HepG2 (cell line): ENCODE data around the gene DZANK1. TPM values are rescaled to one million over a fixed set of nuclear protein-coding genes. Genes with fewer than 3 reads are reported as not detected.

Source experiments
- ETV6 ChIP-seq: sonication (generic); formaldehyde crosslinking; conservative IDR thresholded peaks from 2 replicates; pipeline ENCODE4 v1.4.0; 2020; ENCODE audit warnings: missing genetic modification reagents
- HNF1B ChIP-seq: sonication (generic); formaldehyde crosslinking; IDR thresholded peaks from 2 replicates; pipeline ENCODE4 v1.5.1; 2020; ENCODE audit warnings: mild to moderate bottlenecking, moderate library complexity, missing genetic modification reagents
- ISX ChIP-seq: sonication (generic); formaldehyde crosslinking; conservative IDR thresholded peaks from 2 replicates; pipeline ENCODE4 v1.5.0; 2020; ENCODE audit warnings: missing genetic modification reagents
- KDM5A ChIP-seq: fragments of 200-600 bp; sonication (generic); IDR thresholded peaks from 2 replicates; pipeline ENCODE4 v1.7.0; 2018; ENCODE audit warnings: antibody characterized with exemption, mild to moderate bottlenecking, low read length, borderline replicate concordance
- KLF13 ChIP-seq: sonication (generic); formaldehyde crosslinking; IDR thresholded peaks from 2 replicates; pipeline ENCODE4 v1.4.0; 2020; ENCODE audit warnings: mild to moderate bottlenecking, missing genetic modification reagents
- KLF9 ChIP-seq: IDR thresholded peaks from 2 replicates; pipeline ENCODE4 v1.6.1; 2016; ENCODE audit warnings: low read depth
- MTF2 ChIP-seq: sonication (generic); formaldehyde crosslinking; IDR thresholded peaks from 2 replicates; pipeline ENCODE4 v1.5.0; 2020; ENCODE audit warnings: missing genetic modification reagents, borderline replicate concordance
- NKX3-1 ChIP-seq: sonication (generic); formaldehyde crosslinking; IDR thresholded peaks from 2 replicates; pipeline ENCODE4 v1.5.0; 2020; ENCODE audit warnings: missing genetic modification reagents
- POLR2A ChIP-seq, 2 experiments: IDR thresholded peaks; 2 replicates each; pipeline ENCODE4 v1.6.1; 2011; ENCODE audit warnings: low read depth in 2 of 2, low read length in 2 of 2, mild to moderate bottlenecking in 1 of 2, moderate library complexity in 1 of 2; ENCODE audit not compliant: insufficient read depth in 1 of 2
- RBAK ChIP-seq: sonication (generic); formaldehyde crosslinking; IDR thresholded peaks from 2 replicates; pipeline ENCODE4 v1.5.1; 2020; ENCODE audit warnings: mild to moderate bottlenecking, missing genetic modification reagents
- RXRA ChIP-seq: sonication (generic); formaldehyde crosslinking; IDR thresholded peaks from 2 replicates; pipeline ENCODE4 v1.5.1; 2020; ENCODE audit warnings: missing genetic modification reagents
- SAFB2 ChIP-seq: sonication (generic); formaldehyde crosslinking; IDR thresholded peaks from 2 replicates; pipeline ENCODE4 v1.5.1; 2020; ENCODE audit warnings: missing genetic modification reagents, low read depth, mild to moderate bottlenecking, borderline replicate concordance
- SIX4 ChIP-seq: sonication (generic); formaldehyde crosslinking; IDR thresholded peaks from 2 replicates; pipeline ENCODE4 v1.4.0; 2020; ENCODE audit warnings: missing genetic modification reagents
- TBP ChIP-seq: sonication (generic); formaldehyde crosslinking; IDR thresholded peaks from 2 replicates; pipeline ENCODE4 v1.5.0; 2020; ENCODE audit warnings: missing genetic modification reagents
- ZNF17 ChIP-seq: sonication (generic); formaldehyde crosslinking; IDR thresholded peaks from 2 replicates; pipeline ENCODE4 v1.5.0; 2020; ENCODE audit warnings: mild to moderate bottlenecking, missing genetic modification reagents
- ZNF251 ChIP-seq: sonication (generic); formaldehyde crosslinking; IDR thresholded peaks from 2 replicates; pipeline ENCODE4 v1.9.0; 2021; ENCODE audit warnings: mild to moderate bottlenecking, missing genetic modification reagents
- ZNF276 ChIP-seq: sonication (generic); formaldehyde crosslinking; IDR thresholded peaks from 2 replicates; pipeline ENCODE4 v1.4.0; 2020; ENCODE audit warnings: mild to moderate bottlenecking, low read depth, missing genetic modification reagents
- ZNF572 ChIP-seq: sonication (generic); formaldehyde crosslinking; IDR thresholded peaks from 2 replicates; pipeline ENCODE4 v1.5.1; 2020; ENCODE audit warnings: mild to moderate bottlenecking, missing genetic modification reagents
- ZNF720 ChIP-seq: sonication (generic); formaldehyde crosslinking; IDR thresholded peaks from 2 replicates; pipeline ENCODE4 v1.4.0; 2020; ENCODE audit warnings: missing genetic modification reagents
- ZNF747 ChIP-seq: sonication (generic); formaldehyde crosslinking; IDR thresholded peaks from 2 replicates; pipeline ENCODE4 v1.8.1; 2023; ENCODE audit warnings: missing genetic modification reagents, mild to moderate bottlenecking, borderline replicate concordance
- ZNF75D ChIP-seq: sonication (generic); formaldehyde crosslinking; IDR thresholded peaks from 2 replicates; pipeline ENCODE4 v1.8.1; 2023; ENCODE audit warnings: missing genetic modification reagents, mild to moderate bottlenecking, borderline replicate concordance
- polyA plus RNA-seq, 8 experiments: library from polyadenylated mRNA; depleted of rRNA in 3 of 8; stranded (reverse) in 7 of 8; unstranded in 1 of 8; fragments of >200 nt; fragmentation: Illumina TruSeq in 4 of 8; extraction: Trizol in 4 of 8; gene quantifications; 2 replicates each; pipeline versions ENCODE4 v1.2.1 to v1.2.3, GENCODE V29; 2011 to 2016; ENCODE audit warnings: low read depth in 4 of 8, missing spikeins in 1 of 8, mixed read lengths in 1 of 8; ENCODE audit not compliant: insufficient read depth in 1 of 8
- total RNA-seq, 5 experiments: library from RNA; depleted of rRNA; stranded (reverse); fragments of >200 nt; fragmentation: Illumina TruSeq; extraction: Trizol; gene quantifications; 2 replicates each; pipeline ENCODE4 v1.2.3, GENCODE V29; 2016; ENCODE audit warnings: low read depth in 1 of 5
- TF ChIP-seq, protein P1 (sequence below): sonication (generic); formaldehyde crosslinking; IDR thresholded peaks from 2 replicates; pipeline ENCODE4 v1.8.0; 2022; ENCODE audit warnings: mild to moderate bottlenecking, missing genetic modification reagents, moderate library complexity
- TF ChIP-seq, protein P2 (sequence below): sonication (generic); formaldehyde crosslinking; conservative IDR thresholded peaks from 2 replicates; pipeline ENCODE4 v1.4.0; 2020; ENCODE audit warnings: missing genetic modification reagents

Gene DZANK1
- total and polyA plus RNA-seq, 2 of the 13 experiments (the other 11 are each of a cell fraction or from before 2014, with no cell fraction given): 1.6 to 3.2 TPM

- TF ChIP-seq, protein P1, sequence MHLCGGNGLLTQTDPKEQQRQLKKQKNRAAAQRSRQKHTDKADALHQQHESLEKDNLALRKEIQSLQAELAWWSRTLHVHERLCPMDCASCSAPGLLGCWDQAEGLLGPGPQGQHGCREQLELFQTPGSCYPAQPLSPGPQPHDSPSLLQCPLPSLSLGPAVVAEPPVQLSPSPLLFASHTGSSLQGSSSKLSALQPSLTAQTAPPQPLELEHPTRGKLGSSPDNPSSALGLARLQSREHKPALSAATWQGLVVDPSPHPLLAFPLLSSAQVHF (CRISPR knock-in tag): no peak; the same call in 1 of the 2 replicates
- TF ChIP-seq SIX4 (no peak; the same call in none of the 2 replicates), SAFB2 (CRISPR knock-in tag) (peak; percentile 89), ZNF572 (CRISPR knock-in tag) (peak; percentile 99), KLF9 (CRISPR knock-in tag) (no peak), ZNF17 (no peak), ISX (CRISPR knock-in tag) (no peak; the same call in 1 of the 2 replicates), HNF1B (peak; percentile 98), RXRA (peak; percentile 83), ZNF720 (CRISPR knock-in tag) (peak; percentile 93), ZNF251 (CRISPR knock-in tag) (no peak), ZNF747 (peak; percentile 82; the same call in 1 of the 2 replicates), MTF2 (CRISPR knock-in tag) (peak; percentile 70; the same call in 1 of the 2 replicates), KLF13 (CRISPR knock-in tag) (peak; percentile 28; the same call in 1 of the 2 replicates), RBAK (0 out of 2 replicates have a peak, but pooled peaks have one; percentile 51), ZNF75D (CRISPR knock-in tag) (no peak), ZNF276 (peak; percentile 47; the same call in 1 of the 2 replicates), ETV6 (peak; percentile 82; the same call in 1 of the 2 replicates), TBP (CRISPR knock-in tag) (no peak), POLR2A (IDR thresholded peaks at IDR 0.05; ENCODE audit: insufficient read depth in 1 of 2, low read depth in 2 of 2, low read length in 2 of 2) (peak; percentile 92 to 97), NKX3-1 (0 out of 2 replicates have a peak, but pooled peaks have one; percentile 74), KDM5A (peak; percentile 68; the same call in 1 of the 2 replicates)
- TF ChIP-seq, protein P2, sequence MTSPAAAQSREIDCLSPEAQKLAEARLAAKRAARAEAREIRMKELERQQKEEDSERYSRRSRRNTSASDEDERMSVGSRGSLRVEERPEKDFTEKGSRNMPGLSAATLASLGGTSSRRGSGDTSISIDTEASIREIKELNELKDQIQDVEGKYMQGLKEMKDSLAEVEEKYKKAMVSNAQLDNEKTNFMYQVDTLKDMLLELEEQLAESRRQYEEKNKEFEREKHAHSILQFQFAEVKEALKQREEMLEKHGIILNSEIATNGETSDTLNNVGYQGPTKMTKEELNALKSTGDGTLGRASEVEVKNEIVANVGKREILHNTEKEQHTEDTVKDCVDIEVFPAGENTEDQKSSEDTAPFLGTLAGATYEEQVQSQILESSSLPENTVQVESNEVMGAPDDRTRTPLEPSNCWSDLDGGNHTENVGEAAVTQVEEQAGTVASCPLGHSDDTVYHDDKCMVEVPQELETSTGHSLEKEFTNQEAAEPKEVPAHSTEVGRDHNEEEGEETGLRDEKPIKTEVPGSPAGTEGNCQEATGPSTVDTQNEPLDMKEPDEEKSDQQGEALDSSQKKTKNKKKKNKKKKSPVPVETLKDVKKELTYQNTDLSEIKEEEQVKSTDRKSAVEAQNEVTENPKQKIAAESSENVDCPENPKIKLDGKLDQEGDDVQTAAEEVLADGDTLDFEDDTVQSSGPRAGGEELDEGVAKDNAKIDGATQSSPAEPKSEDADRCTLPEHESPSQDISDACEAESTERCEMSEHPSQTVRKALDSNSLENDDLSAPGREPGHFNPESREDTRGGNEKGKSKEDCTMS (CRISPR knock-in tag): no peak
Observed at GRCh38 chr20:18496740-18497592, 30.1 kb upstream of the DZANK1 start, which contains the start of gene RBBP9 (continued).
